ENCODE data around the gene MYT1. TPM values are rescaled to one million over a fixed set of nuclear protein-coding genes. Genes with fewer than 3 reads are reported as not detected.

The MYT1 gene
- total and polyA plus RNA-seq, 2 of the 13 experiments (the other 11 are each of a cell fraction or from before 2014, with no cell fraction given): 0.58 to 2.5 TPM

DNA sequence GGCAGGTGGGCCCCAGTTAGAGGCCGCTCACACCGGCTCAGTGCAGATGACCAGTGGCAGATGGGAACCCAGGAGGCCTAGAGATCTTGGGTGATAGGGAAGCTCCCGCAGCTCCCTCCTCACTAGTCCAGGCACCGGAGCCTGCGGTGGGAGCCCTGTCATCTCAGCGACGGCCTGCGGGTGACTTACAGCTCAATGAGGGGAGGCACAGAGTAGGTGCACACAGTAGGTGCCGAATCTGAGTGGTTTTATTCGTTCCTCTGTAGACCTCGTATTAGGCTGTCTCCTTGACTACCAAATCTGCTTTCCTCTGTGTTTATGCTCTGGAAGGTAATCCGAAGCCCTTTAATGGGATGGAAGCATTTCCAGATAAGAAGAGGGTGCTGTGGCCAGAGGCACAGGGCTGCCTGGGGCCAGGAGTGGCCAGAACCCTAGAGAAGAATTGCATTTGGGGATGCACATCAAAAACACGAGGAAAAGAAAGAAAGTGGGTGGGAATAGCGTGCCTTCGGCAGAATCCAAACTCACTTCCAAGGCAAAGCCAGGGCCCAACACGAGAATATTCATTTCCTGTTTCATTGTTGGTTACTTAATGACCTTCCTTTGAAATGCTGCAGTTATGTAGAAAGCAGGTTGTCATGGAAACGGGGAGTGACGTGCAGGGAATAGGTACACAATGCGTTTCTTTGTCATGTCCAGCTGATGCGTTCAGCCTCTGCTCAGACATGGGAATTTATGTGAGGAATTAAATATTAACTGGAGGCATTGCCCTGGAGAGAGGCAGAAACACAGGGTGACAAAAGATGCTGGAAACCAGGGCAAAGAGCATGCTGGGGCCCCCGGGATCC, 24.7 kb downstream of the MYT1 start (continued):
- TF ChIP-seq ZNF318 (CRISPR knock-in tag; IDR thresholded peaks at IDR 0.05) (no peak), ZNF280B (CRISPR knock-in tag; IDR thresholded peaks at IDR 0.05; ENCODE audit: borderline replicate concordance) (no peak), AKAP8 (CRISPR knock-in tag; IDR thresholded peaks at IDR 0.05) (0 out of 2 replicates have a peak, but pooled peaks have one; percentile 37), MIER3 (CRISPR knock-in tag; IDR thresholded peaks at IDR 0.05; ENCODE audit: borderline replicate concordance) (peak; percentile 85; the same call in 1 of the 2 replicates), MEIS2 (CRISPR knock-in tag; IDR thresholded peaks at IDR 0.05) (no peak), ZNF263 (CRISPR knock-in tag; IDR thresholded peaks at IDR 0.05) (no peak; the same call in 1 of the 2 replicates), MXD1 (CRISPR knock-in tag; IDR thresholded peaks at IDR 0.05) (no peak), ZNF510 (CRISPR knock-in tag; IDR thresholded peaks at IDR 0.05; ENCODE audit: low read depth) (no peak), ZNF441 (CRISPR knock-in tag; IDR thresholded peaks at IDR 0.05; ENCODE audit: borderline replicate concordance) (no peak; the same call in 1 of the 2 replicates), ZNF782 (CRISPR knock-in tag; IDR thresholded peaks at IDR 0.05; ENCODE audit: borderline replicate concordance) (no peak; the same call in 1 of the 2 replicates), TFAP4 (IDR thresholded peaks at IDR 0.05; ENCODE audit: borderline replicate concordance, low read depth) (peak; percentile 99), BORCS8-MEF2B (CRISPR knock-in tag; IDR thresholded peaks at IDR 0.05) (peak; percentile 49), CREB1 (IDR thresholded peaks at IDR 0.05) (peak; percentile 93), CREB1 (CRISPR knock-in tag; IDR thresholded peaks at IDR 0.05) (peak; percentile 92), ZNF879 (CRISPR knock-in tag; IDR thresholded peaks at IDR 0.05) (no peak), NR1H2 (CRISPR knock-in tag; IDR thresholded peaks at IDR 0.05; ENCODE audit: borderline replicate concordance, low read depth) (no peak), KDM3A (CRISPR knock-in tag; IDR thresholded peaks at IDR 0.05; ENCODE audit: low read depth) (0 out of 2 replicates have a peak, but pooled peaks have one; percentile 17), ZFP62 (CRISPR knock-in tag; IDR thresholded peaks at IDR 0.05) (no peak), MXI1 (IDR thresholded peaks at IDR 0.05; ENCODE audit: borderline replicate concordance, low read depth, low read length) (peak; percentile 91; the same call in 2 of the 3 replicates)

All from HepG2 (cell line).